Motor neuron (in vitro differentiated cells): ENCODE data around the gene GSC. TPM values are rescaled to one million over a fixed set of nuclear protein-coding genes. Genes with fewer than 3 reads are reported as not detected.
A peak's percentile ranks its signal among the peaks of the same experiment; 100 is the strongest.
"Not testable (repeated sequence)": the region's sequence is repeated elsewhere in the genome, so short reads cannot be mapped to it uniquely, and the experiment has no call there.

Experiments
- ATAC-seq, 8 experiments: fragments of 200-7000 bp; cut with Tn5 transposase; replicated peaks in 6 of 8; 2 replicates each; pipeline ENCODE4 v1.8.0; 2021; ENCODE audit warnings: mild to moderate bottlenecking in 8 of 8, moderate library complexity in 8 of 8
- H3K27ac ChIP-seq, 2 donors: fragments of 250-450 bp; sonication (Bioruptor Pico); 2 replicates each; pipeline ENCODE4 v1.9.0; 2021; ENCODE audit warnings: antibody characterized with exemption in 2 of 2, mild to moderate bottlenecking in 2 of 2, moderate library complexity in 1 of 2
- H3K4me1 ChIP-seq, 2 donors: fragments of 250-450 bp; sonication (Bioruptor Pico); replicated peaks in 1 of 2; 2 replicates each; pipeline ENCODE4 v1.6.1; 2021; ENCODE audit warnings: antibody characterized with exemption in 2 of 2, mild to moderate bottlenecking in 2 of 2, moderate library complexity in 1 of 2
- H3K4me3 ChIP-seq, 5 donors: fragments of 250-450 bp; sonication (Bioruptor Pico); 2 replicates each; pipeline ENCODE4 v1.9.0; 2021; ENCODE audit warnings: antibody characterized with exemption in 5 of 5, mild to moderate bottlenecking in 5 of 5, moderate library complexity in 4 of 5
- WGBS, 10 experiments: fragments of 450-650 bp; shearing (Covaris generic); methylation state at CpG; one replicate each; pipeline ENCODE4 v1.0.0; 2022; 5-methylcytosine and 5-hydroxymethylcytosine counted together
- in situ Hi-C, 9 experiments: fragments of 400-800 bp; cut with MboI; loops; one replicate each; pipeline ENCODE4 v1.15.0; 2021; ENCODE audit warnings: low sequenced_read_pairs in 9 of 9, low pct_unique_long_range_greater_than_20kb in 2 of 9; ENCODE audit not compliant: unreplicated experiment in 9 of 9
- total RNA-seq, 8 experiments: library from RNA; unstranded; fragments of 300-600 nt; gene quantifications; 2 replicates each; pipeline versions ENCODE4 v1.2.3 to v1.2.4, GENCODE V29; 2022

Gene GSC
- under 1 TPM in 6 of 8 experiments, not detected in 2; 0.24 to 0.56 (median 0.26) TPM for total RNA-seq

- in situ Hi-C loops, result no loop called here
- 0 to 13% (median 0%) methylated on average over 1 to 8 of the region's 96 CpGs; no CpG with 5 or more reads in 3 of the 10 experiments for WGBS, 10 experiments
- ATAC-seq, result peak; percentile 77 to 85 (median 81)
- Histone ChIP-seq H3K4me3 (peak within 1 kb of the TSS; percentile 25 to 38 (median 37)), H3K27ac (no peak within 1 kb of the TSS), H3K4me1 (peaks cover 8 to 20% of the 10 kb centered on the region in 2 donors)
These were observed at the start of gene GSC for GRCh38 chr14:94769391-94770250. TSS of gene GSC (minus strand) at chr14:94770113. CDS start at chr14:94770015, 98 bp downstream.

DNA sequence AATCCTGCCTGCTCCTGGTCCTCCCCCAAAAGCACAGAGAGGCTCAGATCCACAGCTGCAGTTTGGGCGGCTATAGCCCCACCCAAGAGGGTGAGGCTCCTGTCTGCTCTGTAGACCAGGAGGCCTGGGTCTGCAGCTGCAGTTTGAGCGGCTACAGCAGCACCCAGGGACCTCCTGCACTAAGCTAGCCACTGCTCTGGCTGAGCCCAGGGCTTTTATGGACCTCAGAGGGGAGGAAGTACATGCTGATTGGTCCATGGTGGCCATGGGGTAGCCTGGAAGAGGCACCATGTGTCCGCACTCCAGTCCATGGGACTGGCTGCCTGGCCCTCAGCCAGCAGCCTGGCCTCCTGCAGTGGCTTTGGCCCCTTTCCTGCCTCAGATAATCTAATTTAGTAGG, 49.6 kb upstream of the GSC start:
- in situ Hi-C loops, result no loop called here
- ATAC-seq, result no peak
- 64 to 100% methylated on average over 1 to 2 of the region's 3 CpGs; no CpG with 5 or more reads in 8 of the 10 experiments for WGBS, 10 experiments

GRCh38 chr14:94816113-94816512, 46.2 kb upstream of the GSC start:
- ATAC-seq, result peak in 2 of 8 experiments; percentile 23 to 50
- no peak overlapping the region for H3K27ac ChIP-seq
- WGBS, 10 experiments, result 0 to 66% (median 51%) methylated on average over 1 to 5 of the region's 6 CpGs; no CpG with 5 or more reads in 1 of the 10 experiments

More for the DNA sequence above, 49.6 kb upstream of the GSC start:
- H3K27ac ChIP-seq, result no peak overlapping the region
- H3K4me3 ChIP-seq, result no peak overlapping the region
- H3K4me1 ChIP-seq, result no peaks in the 10 kb centered on the region

DNA sequence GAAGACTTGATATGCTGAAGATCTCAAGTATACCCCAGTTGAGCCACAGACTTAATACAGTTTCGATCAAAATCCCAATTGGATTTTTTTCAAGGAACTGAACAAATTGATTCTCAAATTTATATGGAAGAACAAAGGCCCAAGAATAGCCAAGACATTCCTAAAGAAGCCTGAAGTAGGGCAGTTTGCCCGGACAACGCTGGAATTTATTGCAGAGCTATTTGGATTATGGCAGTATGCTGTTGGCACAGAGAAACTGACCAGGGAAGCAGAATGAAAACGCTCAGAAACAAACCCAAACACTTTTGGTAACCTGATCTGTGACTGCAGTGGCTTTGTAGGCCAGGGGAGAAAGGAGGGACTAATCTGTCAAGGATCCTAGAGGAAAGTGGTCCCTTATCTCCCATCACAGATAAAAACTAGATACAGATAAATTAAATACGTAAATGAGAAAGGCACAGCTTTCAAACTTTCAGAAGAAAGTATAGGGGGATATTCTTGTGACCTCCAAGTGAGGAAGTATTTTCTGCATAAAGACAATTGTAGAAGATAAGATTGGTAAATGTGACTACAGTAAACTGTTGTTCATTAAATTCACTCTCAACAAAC, 35.9 kb upstream of the GSC start:
- in situ Hi-C loops, result no loop called here
- ATAC-seq, result no peak

More at GRCh38 chr14:94816113-94816512, 46.2 kb upstream of the GSC start:
- H3K4me3 ChIP-seq, result no peak overlapping the region
- H3K4me1 ChIP-seq, result no peaks in the 10 kb centered on the region
- in situ Hi-C loops, result no loop called here

GRCh38 chr14:94801225-94801624, 31.3 kb upstream of the GSC start:
- in situ Hi-C loops, result no loop called here
- ATAC-seq, result no peak
- 45 to 92% (median 80%) methylated on average over 1 to 8 of the region's 8 CpGs; no CpG with 5 or more reads in 3 of the 10 experiments for WGBS, 10 experiments

More for the DNA sequence above, 35.9 kb upstream of the GSC start:
- WGBS, 10 experiments, result 0 to 87% (median 52%) methylated on average over 1 to 5 of the region's 5 CpGs; no CpG with 5 or more reads in 1 of the 10 experiments
- Histone ChIP-seq H3K27ac (no peak overlapping the region), H3K4me1 (no peaks in the 10 kb centered on the region), H3K4me3 (no peak overlapping the region)

GRCh38 chr14:94800764-94801163, 30.9 kb upstream of the GSC start:
- H3K4me3 ChIP-seq, in situ Hi-C loops, H3K27ac ChIP-seq, H3K4me1 ChIP-seq, ATAC-seq: not testable (repeated sequence)
- WGBS, 10 experiments, result 63 to 100% (median 87%) methylated on average over 1 to 5 of the region's 9 CpGs; no CpG with 5 or more reads in 3 of the 10 experiments

More at GRCh38 chr14:94801225-94801624, 31.3 kb upstream of the GSC start:
- no peak overlapping the region for H3K27ac ChIP-seq
- H3K4me1 ChIP-seq, result no peaks in the 10 kb centered on the region
- H3K4me3 ChIP-seq, result no peak overlapping the region

GRCh38 chr14:94797887-94798286, 28.0 kb upstream of the GSC start:
- no peak for ATAC-seq
- no peak overlapping the region for H3K4me3 ChIP-seq
- no peak overlapping the region for H3K27ac ChIP-seq
- in situ Hi-C loops, result no loop called here
- 0 to 100% (median 73%) methylated on average over 1 to 2 of the region's 2 CpGs; no CpG with 5 or more reads in 4 of the 10 experiments for WGBS, 10 experiments
- H3K4me1 ChIP-seq, result no peaks in the 10 kb centered on the region

GRCh38 chr14:94796278-94796677, 26.4 kb upstream of the GSC start:
- H3K27ac ChIP-seq, result no peak overlapping the region
- no peaks in the 10 kb centered on the region for H3K4me1 ChIP-seq
- no peak for ATAC-seq
- in situ Hi-C loops, result no loop called here
- H3K4me3 ChIP-seq, result no peak overlapping the region

DNA sequence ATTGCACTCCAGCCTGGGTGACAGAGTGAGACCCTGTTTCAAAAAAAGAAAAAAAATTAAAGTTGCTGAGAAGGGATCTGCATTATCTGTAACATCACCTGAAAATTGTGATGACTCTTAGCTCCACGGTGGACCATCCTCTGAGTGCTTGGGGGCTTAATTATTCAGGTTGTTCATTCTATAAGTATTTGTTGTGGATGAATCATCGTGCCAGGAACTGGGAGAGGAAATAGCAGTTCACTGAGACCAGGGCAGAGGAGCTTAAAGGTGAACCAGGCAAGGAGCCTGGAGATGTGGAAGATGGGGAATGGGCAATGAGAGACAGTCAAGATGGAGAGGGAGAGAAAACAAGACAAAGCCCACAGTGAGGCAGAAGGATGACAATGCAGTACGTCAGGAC, 25.5 kb upstream of the GSC start:
- 21 to 79% (median 70%) methylated on average over 2 to 3 of the region's 3 CpGs; no CpG with 5 or more reads in 3 of the 10 experiments for WGBS, 10 experiments
- ATAC-seq, result no peak
- H3K27ac ChIP-seq, result no peak overlapping the region
- H3K4me1 ChIP-seq, result no peaks in the 10 kb centered on the region
- no peak overlapping the region for H3K4me3 ChIP-seq
- in situ Hi-C loops, result no loop called here

DNA sequence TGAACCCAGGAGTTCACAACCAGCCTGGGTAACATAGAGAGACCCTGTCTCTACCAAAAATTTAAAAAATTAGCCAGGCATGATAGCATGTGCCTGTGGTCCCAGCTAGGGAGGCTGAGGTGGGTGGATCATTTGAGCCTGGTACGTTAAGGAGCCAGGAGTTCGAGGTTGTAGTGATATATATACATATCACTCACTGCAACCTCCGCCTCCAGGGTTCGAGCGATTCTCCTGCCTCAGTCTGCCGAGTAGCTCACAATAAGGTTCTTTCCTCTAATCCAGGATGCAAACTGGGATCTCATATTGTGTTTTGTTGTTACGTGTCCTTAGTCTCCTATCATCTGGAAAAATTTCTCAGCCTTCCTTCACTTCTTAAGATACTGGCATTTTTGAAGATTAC, 24.0 kb upstream of the GSC start:
- no peak overlapping the region for H3K4me3 ChIP-seq
- in situ Hi-C loops, result no loop called here
- ATAC-seq, result no peak
- H3K4me1 ChIP-seq, result no peaks in the 10 kb centered on the region
- whole genome bisulfite sequencing, 10 experiments, result 44 to 92% (median 82%) methylated on average over 2 to 7 of the region's 7 CpGs; no CpG with 5 or more reads in 2 of the 10 experiments
- H3K27ac ChIP-seq, result no peak overlapping the region

- H3K4me1 ChIP-seq, result no peaks in the 10 kb centered on the region
- H3K4me3 ChIP-seq, result no peak overlapping the region
- WGBS, 10 experiments, result 20 to 95% (median 51%) methylated on average over 1 to 6 of the region's 10 CpGs; no CpG with 5 or more reads in 3 of the 10 experiments
- in situ Hi-C loops, result no loop called here
- ATAC-seq, result no peak
- no peak overlapping the region for H3K27ac ChIP-seq
These were observed 17.7 kb upstream of the GSC start for GRCh38 chr14:94787655-94788054.

GRCh38 chr14:94787092-94787491, 17.2 kb upstream of the GSC start:
- no peak for ATAC-seq
- no peak overlapping the region for H3K4me3 ChIP-seq
- WGBS, 10 experiments, result 0 to 100% (median 60%) methylated on average over 1 of the region's 5 CpGs; no CpG with 5 or more reads in 5 of the 10 experiments
- H3K4me1 ChIP-seq, result no peaks in the 10 kb centered on the region
- no peak overlapping the region for H3K27ac ChIP-seq
- in situ Hi-C loops, result no loop called here
